Cardiac fibroblast (primary cell): ENCODE results near the gene ETV5.
A peak's percentile ranks its signal among the peaks of the same experiment; 100 is the strongest.

Source experiments
- DNase-seq, 2 donors: peaks; one replicate each; pipeline versions ENCODE4 v3.0.0 to v3.0.0-alpha.2; 2010; ENCODE audit warnings: low read depth in 2 of 2
- H3K4me3 ChIP-seq, 2 donors: replicated peaks in 1 of 2; 1 replicate in 1 of 2; 2 replicates in 1 of 2; pipeline ENCODE4 v1.5.1; 2011; ENCODE audit warnings: low read depth in 2 of 2, low read length in 2 of 2, mild to moderate bottlenecking in 2 of 2, moderate library complexity in 1 of 2
- TF ChIP-seq, protein P1 (sequence below): IDR thresholded peaks from one replicate; pipeline ENCODE4 v1.5.1; 2011; ENCODE audit warnings: low read depth, mild to moderate bottlenecking, low read length, inconsistent platforms

Gene ETV5

DNA sequence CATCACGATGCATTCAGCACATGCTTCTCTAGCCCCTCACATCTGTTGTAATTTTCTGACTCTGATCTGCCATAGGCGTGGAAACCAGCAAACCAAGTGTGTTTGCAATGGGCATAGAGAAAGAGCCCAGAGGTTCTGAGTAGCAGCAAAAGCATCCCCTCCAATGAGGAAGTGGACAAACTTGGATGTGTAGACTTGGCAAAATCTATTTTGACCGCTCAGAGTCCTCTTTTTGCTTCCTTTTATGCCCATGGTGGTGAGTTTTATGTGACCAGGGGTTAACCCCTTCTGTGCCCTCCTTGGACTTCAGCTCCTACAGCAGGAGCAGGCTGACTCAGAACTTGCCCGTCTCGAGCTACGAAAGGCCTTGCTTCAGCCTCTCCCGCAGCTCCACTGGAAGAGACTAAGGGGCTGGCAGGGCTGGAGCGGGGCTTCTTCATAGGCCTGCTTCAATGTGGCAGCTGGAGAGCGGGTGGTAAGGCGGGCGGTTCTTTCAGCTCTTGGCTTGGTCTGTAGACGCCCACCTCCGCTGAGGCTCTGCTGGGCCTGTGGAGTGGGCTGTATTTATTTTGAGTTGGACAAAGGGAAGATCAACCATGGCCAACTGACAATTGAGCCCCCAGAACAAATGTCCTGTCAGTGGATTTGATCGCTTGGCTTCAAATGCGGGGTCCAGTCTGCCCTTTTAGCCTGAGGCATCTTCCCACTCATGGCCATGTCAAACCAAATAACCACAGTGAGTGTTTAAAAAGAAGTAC is 6.5 kb upstream of the ETV5 start:
- no peak overlapping the region for H3K4me3 ChIP-seq
- TF ChIP-seq, protein P1, sequence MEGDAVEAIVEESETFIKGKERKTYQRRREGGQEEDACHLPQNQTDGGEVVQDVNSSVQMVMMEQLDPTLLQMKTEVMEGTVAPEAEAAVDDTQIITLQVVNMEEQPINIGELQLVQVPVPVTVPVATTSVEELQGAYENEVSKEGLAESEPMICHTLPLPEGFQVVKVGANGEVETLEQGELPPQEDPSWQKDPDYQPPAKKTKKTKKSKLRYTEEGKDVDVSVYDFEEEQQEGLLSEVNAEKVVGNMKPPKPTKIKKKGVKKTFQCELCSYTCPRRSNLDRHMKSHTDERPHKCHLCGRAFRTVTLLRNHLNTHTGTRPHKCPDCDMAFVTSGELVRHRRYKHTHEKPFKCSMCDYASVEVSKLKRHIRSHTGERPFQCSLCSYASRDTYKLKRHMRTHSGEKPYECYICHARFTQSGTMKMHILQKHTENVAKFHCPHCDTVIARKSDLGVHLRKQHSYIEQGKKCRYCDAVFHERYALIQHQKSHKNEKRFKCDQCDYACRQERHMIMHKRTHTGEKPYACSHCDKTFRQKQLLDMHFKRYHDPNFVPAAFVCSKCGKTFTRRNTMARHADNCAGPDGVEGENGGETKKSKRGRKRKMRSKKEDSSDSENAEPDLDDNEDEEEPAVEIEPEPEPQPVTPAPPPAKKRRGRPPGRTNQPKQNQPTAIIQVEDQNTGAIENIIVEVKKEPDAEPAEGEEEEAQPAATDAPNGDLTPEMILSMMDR, result no peak
- no peak for DNase-seq

DNA sequence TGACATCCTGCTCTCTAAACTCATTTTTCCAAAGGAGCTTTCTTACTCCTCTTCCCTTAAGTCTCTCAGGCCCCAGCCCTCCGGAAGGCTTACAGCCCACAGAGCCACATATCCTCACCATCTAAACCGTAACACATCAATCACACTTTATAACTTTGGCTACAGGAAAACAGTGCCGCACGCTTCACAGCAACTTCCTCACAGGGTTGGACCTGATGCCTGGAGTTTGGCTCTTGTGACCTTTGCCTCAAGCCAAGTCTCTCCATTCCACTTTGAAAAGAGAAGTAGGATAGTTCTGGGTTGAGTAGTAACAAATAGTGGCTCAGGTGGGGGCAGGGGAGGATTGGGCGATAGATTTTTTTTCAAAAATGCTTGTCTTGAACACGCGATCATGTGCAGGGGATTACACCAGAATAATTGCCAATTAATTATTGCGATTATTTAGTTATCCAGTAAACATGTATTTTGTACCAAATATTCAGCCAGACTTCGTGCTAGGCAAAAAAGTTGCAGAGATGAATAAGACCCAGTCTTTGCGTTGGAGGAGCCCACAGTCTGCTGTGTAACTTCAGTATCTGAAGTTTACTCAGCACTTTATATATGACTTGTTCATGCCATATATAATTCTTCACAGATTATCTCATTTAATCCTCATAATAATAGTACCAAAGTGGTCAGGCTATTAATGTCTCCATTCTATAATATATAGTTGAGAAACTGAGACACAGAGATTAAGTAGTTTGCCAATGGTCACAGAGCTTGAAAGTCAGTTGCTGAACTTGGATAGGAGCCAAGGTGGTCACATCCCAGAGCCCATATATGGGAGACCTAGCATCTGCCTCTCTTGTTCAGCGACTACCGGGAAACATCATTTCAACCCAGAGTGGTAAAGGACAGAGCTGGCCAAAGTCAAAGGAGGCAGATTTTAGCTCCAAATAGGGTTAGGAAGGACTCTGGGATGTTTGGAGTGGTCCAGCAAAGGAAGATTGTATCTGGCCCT is 2.4 kb upstream of the ETV5 start:
- H3K4me3 ChIP-seq, result no peak overlapping the region
- TF ChIP-seq, protein P1, result no peak
- DNase-seq, result no peak

DNA sequence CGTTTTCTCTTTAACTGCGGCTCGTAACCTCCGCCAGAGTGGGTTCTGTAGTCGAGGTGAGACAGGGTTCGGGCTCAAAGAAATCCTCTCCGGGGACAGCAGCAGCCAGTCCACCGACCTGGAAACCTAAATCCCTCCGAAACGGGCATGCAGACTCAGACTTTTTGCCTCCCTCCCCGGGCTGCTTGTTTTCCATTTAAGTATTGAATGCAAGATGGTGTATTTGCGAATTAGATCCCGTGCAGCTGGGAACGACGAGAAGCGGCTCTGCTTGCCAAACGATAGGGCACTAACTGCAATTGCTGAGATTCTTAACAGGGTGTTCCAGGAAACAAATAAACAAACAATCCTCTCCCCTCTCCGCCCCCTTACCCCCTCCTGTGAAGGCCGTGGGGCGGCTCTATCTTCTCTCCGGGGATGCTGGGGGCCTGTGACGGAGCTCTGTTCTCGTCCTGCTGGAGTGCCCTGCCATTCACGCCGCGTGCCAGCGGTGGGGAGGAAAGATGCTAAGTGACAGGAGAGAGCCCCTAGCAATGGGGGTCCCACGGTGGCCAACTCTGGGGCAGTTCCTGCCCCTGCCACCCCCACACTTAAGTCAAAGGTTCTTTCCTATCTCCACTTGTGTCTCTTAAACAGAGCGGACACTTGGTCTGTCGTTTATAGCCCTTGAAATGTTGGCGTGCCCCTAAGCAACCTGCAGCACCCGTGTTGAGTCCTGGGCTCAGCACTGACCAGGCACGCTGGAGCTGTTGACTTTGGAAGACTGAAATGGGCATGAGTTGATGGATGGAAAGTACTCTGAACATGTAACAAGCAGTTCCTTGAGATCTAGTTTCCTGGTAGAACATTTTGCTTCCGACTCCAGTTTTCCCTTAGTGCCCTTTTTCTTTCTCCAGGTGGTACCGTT is 1.3 kb upstream of the ETV5 start:
- DNase-seq, result peak; percentile 55 to 61
- H3K4me3 ChIP-seq, result peak overlapping the region; percentile 49 to 60
- TF ChIP-seq, protein P1, result no peak

DNA sequence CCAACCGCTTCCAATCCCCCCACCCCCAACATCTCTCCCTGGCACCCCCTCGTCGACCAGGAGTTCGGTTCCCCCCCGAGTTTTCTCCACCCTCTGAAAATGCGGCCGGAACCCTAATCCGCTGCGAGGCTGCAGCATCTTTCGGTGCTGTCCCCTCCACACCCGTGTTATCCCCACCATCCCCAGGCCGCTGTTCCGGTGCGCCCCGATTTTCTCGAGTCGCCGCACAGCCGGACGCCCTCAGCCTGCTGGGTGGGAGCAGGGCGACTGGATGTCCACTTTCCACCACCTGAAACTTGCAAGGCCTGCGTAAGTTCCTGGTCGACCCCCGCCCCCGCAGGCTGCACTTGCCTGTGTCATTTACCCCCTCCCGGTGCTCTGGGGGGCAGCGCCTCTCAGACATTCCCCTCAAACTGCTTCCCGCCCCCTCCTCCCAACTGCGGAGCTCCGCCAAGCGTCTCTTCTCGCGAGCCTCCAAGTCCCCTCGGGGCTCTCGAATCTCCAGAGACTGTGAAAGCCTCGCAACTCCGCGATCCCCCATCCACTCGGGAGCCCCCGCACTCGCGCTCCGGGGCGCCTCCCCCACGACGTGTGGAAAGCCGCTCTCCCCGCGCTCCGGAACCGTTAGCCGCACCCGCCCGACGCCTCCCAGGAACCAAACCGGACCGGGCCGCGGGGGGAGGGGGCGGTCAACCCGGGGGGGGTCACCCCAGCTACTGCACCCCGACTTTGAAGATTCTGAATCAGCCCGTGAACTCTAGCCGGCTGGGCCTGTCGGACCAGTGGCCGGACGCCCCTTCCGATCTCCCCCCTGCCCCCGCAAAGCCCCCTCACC is 566 bp downstream of the ETV5 start:
- peak; percentile 56 to 71 for DNase-seq
- TF ChIP-seq, protein P1, result no peak
- peak overlapping the region; percentile 78 to 91 for H3K4me3 ChIP-seq

DNA sequence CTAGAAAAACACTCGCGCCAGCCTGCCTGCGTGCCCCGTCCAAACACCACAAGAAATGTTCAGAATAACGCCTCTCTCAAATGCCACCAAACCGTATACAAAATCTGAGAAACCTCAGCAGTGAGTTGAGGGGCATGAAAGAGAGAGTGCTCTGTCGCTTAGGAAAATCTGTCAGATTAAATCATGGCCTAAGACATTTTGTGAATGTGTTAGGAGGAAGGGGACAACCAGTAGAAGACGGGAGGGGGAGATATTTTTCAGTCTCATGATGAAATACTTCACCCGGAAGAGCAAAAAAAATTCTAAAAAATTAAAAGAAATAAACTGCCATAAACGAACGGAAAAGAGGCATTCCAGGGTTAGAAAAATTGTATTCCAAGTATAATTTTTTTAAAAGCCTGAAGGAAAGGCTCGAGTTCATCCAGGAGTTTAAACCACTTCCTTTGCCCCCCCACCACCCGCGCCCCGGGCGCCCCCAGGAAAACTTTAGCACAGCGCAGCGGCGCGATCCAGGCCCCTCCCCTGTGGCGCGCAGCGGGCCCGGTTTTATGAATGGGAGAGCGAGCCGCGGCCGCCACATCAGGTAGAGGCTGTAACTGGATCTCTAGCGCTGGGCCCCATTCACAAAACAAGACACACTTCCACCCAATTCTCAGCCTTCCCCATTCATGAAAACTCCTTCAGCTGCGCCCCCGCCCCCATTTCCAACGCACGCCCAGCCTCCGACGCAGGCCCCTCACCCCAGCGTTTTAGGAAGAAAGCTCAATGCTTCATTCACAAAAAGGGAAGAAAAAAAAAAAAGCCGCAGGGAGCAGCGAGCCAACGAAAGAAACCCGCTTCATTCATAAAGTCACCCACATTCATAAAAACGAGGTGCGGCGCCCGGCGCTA is 1.4 kb downstream of the ETV5 start:
- peak overlapping the region; percentile 78 to 91 for H3K4me3 ChIP-seq
- TF ChIP-seq, protein P1, result no peak
- DNase-seq, result peak; percentile 60 to 76
